ENCODE results near the gene TMEM190.

DNA sequence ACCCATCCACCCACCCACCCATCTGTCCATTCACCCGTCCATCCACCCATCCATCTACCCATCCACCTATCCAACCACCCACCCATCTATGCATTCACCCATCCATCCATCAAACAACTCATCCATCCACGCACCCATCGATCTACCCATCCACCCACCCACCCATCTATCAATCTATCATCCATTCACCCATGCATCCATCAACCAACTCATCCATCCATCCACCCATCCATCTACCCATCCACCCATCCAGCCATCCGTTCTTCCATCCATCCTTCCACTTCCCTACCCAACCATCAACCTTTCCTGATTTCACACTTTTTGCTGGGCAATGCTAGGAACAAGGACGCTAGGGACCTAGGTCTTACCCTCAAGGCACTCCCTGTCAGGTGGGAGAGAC, 5.4 kb downstream of the TMEM190 start:
- no peak for TF ChIP-seq POLR2A (IDR thresholded peaks at IDR 0.05; ENCODE audit: extremely low read depth, insufficient read length)
- TF ChIP-seq, protein P1, sequence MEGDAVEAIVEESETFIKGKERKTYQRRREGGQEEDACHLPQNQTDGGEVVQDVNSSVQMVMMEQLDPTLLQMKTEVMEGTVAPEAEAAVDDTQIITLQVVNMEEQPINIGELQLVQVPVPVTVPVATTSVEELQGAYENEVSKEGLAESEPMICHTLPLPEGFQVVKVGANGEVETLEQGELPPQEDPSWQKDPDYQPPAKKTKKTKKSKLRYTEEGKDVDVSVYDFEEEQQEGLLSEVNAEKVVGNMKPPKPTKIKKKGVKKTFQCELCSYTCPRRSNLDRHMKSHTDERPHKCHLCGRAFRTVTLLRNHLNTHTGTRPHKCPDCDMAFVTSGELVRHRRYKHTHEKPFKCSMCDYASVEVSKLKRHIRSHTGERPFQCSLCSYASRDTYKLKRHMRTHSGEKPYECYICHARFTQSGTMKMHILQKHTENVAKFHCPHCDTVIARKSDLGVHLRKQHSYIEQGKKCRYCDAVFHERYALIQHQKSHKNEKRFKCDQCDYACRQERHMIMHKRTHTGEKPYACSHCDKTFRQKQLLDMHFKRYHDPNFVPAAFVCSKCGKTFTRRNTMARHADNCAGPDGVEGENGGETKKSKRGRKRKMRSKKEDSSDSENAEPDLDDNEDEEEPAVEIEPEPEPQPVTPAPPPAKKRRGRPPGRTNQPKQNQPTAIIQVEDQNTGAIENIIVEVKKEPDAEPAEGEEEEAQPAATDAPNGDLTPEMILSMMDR (IDR thresholded peaks at IDR 0.05; ENCODE audit: low read depth, low read length): no peak
